ENCODE results near the gene CCDC102B. TPM values are rescaled to one million over a fixed set of nuclear protein-coding genes. Genes with fewer than 3 reads are reported as not detected.

Gene CCDC102B
- 0.19 to 0.55 TPM (median 0.27 TPM) in 5 replicates for total RNA-seq (2022; extraction: Qiagen RNA extraction; ENCODE audit: low read depth)

DNA sequence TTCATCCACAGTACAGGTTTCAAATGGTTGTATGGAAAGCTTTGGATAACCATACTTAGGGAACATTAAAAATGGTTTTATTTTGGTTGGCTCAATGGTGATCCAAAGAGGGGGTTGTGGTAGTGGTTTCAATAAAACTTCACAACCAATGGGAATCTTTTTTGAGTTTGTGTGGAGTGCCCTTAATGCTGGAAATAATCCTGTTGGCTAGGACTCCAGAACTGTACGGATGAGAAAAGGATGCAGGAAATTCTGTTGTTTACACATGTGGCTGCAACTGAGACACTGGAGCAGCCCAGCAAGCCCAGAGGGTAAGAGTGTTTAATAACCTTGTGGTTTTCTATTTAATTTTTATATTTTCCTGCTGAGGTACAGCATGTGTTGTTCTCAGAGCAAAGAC is at the start of gene CCDC102B:
TSS of gene CCDC102B (plus strand) at position 210 of the 400 bp plus-strand sequence. CDS start 38,684 bp downstream, outside the sequence.

Other genes starting within 250 kb of the CCDC102B start
- 18.4 to 26.8 TPM (median 23.0 TPM) in 5 replicates for gene TMX3, start 83.0 kb upstream of the CCDC102B start, total RNA-seq (2022; extraction: Qiagen RNA extraction; ENCODE audit: low read depth)

All from A549 treated with DMSO at 1 μM for 4 hours (cell line).